ENCODE results near the gene CNKSR2. TPM values are rescaled to one million over a fixed set of nuclear protein-coding genes. Genes with fewer than 3 reads are reported as not detected.

CNKSR2 gene
- total RNA-seq, 1 donor from 2014 or later = 3.4 TPM

DNA sequence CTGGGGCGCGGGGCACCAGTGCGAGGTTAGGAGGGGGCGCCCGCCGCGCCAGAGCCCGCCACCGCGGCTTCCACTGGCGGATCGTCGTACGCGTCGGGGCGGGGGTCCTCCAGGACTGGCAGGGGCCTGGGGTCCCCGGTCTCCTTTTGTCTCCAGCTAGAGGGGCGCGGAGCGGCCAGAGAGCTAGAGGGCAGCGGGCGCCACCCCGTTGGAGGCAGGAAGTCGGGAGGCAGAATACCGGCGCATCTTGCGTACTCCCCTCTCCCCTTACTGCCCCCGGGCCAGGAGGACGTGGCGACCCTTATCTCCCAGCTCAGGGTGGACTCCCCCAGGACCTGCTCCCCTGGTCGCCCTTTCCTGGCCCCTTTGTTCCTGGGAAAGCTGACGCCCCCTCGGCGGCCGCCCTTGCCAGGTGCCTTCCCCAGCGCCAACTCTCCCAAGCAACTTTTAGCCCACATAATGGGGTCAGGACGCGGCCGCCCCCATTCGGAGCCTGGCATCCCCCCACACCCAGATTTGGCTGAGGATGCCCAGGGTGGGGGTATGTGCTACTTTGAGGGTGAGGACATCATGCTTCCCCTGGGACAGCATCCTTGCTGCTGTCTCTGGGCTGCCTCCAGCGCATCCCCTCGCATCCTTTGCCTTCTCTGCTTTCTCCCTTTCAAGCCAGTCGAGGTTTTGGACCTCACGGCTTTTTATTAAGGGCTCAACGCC, 933 bp downstream of the CNKSR2 start:
- no peak for DNase-seq (ENCODE audit: low read depth)
- TF ChIP-seq, protein P1, sequence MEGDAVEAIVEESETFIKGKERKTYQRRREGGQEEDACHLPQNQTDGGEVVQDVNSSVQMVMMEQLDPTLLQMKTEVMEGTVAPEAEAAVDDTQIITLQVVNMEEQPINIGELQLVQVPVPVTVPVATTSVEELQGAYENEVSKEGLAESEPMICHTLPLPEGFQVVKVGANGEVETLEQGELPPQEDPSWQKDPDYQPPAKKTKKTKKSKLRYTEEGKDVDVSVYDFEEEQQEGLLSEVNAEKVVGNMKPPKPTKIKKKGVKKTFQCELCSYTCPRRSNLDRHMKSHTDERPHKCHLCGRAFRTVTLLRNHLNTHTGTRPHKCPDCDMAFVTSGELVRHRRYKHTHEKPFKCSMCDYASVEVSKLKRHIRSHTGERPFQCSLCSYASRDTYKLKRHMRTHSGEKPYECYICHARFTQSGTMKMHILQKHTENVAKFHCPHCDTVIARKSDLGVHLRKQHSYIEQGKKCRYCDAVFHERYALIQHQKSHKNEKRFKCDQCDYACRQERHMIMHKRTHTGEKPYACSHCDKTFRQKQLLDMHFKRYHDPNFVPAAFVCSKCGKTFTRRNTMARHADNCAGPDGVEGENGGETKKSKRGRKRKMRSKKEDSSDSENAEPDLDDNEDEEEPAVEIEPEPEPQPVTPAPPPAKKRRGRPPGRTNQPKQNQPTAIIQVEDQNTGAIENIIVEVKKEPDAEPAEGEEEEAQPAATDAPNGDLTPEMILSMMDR (conservative IDR thresholded peaks at IDR 0.05; ENCODE audit: low read depth, low read length) = no peak
- H3K4me3 ChIP-seq (ENCODE audit: low read depth, low read length) = peak overlapping the region; percentile 44

GRCh38 chrX:21375708-21376009, 1.4 kb downstream of the CNKSR2 start:
- no peak for DNase-seq (ENCODE audit: low read depth)
- H3K4me3 ChIP-seq (ENCODE audit: low read depth, low read length) = no peak overlapping the region
- TF ChIP-seq, protein P1 (conservative IDR thresholded peaks at IDR 0.05; ENCODE audit: low read depth, low read length) = no peak

DNA sequence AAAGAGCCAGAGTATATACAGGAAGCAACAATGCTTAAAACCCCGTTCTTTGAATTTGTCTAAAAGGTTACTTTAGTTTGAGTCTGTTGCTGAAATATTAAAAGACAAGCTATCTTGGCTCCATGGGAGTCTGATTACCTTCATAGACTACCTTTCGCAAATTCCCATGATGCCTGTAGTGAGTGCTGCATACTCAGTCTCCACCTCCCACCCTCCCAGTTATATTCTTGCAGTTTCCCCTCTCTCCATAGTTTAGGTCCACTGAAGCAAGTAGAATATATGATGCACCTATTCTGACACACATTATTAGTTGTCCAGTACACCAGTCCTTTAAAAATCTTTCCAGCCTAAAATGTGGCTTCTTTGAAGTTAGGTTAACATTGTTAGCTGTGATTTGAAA, 2.4 kb downstream of the CNKSR2 start:
- no peak overlapping the region for H3K4me3 ChIP-seq (ENCODE audit: low read depth, low read length)
- TF ChIP-seq, protein P1 (conservative IDR thresholded peaks at IDR 0.05; ENCODE audit: low read depth, low read length) = no peak

GRCh38 chrX:21379991-21380390, 5.8 kb downstream of the CNKSR2 start:
- H3K4me3 ChIP-seq (ENCODE audit: low read depth, low read length) = no peak overlapping the region
- TF ChIP-seq, protein P1 (conservative IDR thresholded peaks at IDR 0.05; ENCODE audit: low read depth, low read length) = no peak
- DNase-seq (ENCODE audit: low read depth) = no peak

More for the DNA sequence above, 2.4 kb downstream of the CNKSR2 start:
- no peak for DNase-seq (ENCODE audit: low read depth)

- no peak for DNase-seq (ENCODE audit: low read depth)
- TF ChIP-seq, protein P1 (conservative IDR thresholded peaks at IDR 0.05; ENCODE audit: low read depth, low read length) = no peak
These were observed 8.5 kb downstream of the CNKSR2 start for GRCh38 chrX:21382715-21383114.

GRCh38 chrX:21383546-21383945, 9.3 kb downstream of the CNKSR2 start:
- H3K4me3 ChIP-seq (ENCODE audit: low read depth, low read length) = no peak overlapping the region
- TF ChIP-seq, protein P1 (conservative IDR thresholded peaks at IDR 0.05; ENCODE audit: low read depth, low read length) = no peak
- DNase-seq (ENCODE audit: low read depth) = no peak

More at GRCh38 chrX:21382715-21383114, 8.5 kb downstream of the CNKSR2 start:
- H3K4me3 ChIP-seq (ENCODE audit: low read depth, low read length) = no peak overlapping the region

DNA sequence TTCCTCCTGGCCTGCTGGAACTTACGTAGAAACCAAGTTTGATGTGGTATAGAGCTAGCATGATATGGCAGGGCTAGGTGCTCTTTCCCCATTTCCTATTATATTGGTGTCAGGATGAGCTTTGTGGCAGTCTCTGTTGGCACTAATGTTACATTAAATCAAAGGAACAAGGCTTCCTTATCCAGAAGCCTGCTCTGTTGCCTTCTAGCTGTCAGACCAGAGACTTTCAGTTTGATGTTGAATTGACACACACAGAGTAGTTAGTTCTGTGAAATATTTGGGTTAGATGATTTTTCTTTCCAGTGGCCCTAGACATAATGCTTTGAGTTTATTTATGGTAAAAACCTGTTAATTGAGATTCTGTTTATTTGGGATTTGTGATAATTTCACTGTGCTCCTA, 10.0 kb downstream of the CNKSR2 start:
- TF ChIP-seq, protein P1 (conservative IDR thresholded peaks at IDR 0.05; ENCODE audit: low read depth, low read length) = no peak
- no peak overlapping the region for H3K4me3 ChIP-seq (ENCODE audit: low read depth, low read length)
- DNase-seq (ENCODE audit: low read depth) = no peak
